ENCODE data around the gene FOXD4. TPM values are rescaled to one million over a fixed set of nuclear protein-coding genes. Genes with fewer than 3 reads are reported as not detected.
"Not testable (repeated sequence)": the region's sequence is repeated elsewhere in the genome, so short reads cannot be mapped to it uniquely, and the experiment has no call there.

FOXD4 gene
- 0.25 TPM in 1 of 2 replicates, not detected in the other for total RNA-seq (2021; fragmentation: NEBNext Ultra II Directional; extraction: Animal tissue kit (Norgen Biotek cat#: 25700))
- 0.03 and 0.08 TPM in 2 replicates for polyA plus RNA-seq (2011; rRNA removed)
- polyA plus RNA-seq (2011; cell fraction: cytosol; rRNA removed) = 0.04 TPM
- 0.10 TPM for polyA plus RNA-seq (2011; cell fraction: nucleus; rRNA removed)
- 0.23 TPM in 1 of 4 replicates, not detected in the others for polyA plus RNA-seq (2012, experiment 1 of 2)
- not detected for polyA plus RNA-seq (2012, experiment 2 of 2)
- polyA plus RNA-seq (2013, experiment 1 of 2) = not detected
- 0.04 TPM for polyA plus RNA-seq (2013, experiment 2 of 2)
- polyA minus RNA-seq (2011; rRNA and poly(A)+ RNA removed) = not detected in 2 replicates
- not detected for polyA minus RNA-seq (2011; cell fraction: cytosol; rRNA and poly(A)+ RNA removed)
- not detected for polyA minus RNA-seq (2011; cell fraction: nucleus; rRNA and poly(A)+ RNA removed)
- long read RNA-seq, experiment 1 = 0 reads
- long read RNA-seq, experiment 2 = 0 reads

DNA sequence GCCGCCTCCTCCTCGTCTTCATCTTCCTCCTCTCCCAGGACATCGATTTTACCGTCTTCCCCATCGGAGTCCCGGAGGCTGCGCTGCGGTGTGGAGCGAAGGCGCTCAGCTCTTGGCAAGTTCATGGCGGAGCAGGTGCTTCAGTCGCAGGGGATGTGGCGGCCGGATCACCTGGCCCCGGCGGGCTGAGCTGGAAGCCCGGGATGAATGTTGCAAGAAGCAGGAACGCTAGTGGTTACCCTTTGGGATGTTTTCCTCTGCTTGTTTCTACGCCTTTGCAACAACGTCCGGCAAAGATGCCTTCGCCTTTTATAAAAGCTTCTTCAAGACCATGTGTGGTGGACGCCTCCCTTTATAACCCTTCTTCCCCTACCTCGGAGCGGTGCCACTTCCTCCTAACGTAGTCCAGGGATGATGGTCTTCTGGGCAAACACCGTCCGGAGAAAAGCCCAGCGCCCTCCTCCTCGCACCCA lies at the start of gene FOXD4:
TSS of gene FOXD4 (minus strand) at position 423 of the 473 bp plus-strand sequence. CDS start at position 125, 298 bp downstream.
- H3K27ac ChIP-seq (ENCODE audit: low read depth, low read length); H3K4ac ChIP-seq (replicated peaks; ENCODE audit: insufficient read length, low read depth, low read length); H4K91ac ChIP-seq (replicated peaks; ENCODE audit: insufficient read length, low read length); H3K79me1 ChIP-seq (ENCODE audit: low read depth, low read length); H3K9ac ChIP-seq (replicated peaks in 1 of 4; ENCODE audit: extremely low read depth in 1 of 4, low read depth in 3 of 4, low read length in 3 of 4); H2AK5ac ChIP-seq (ENCODE audit: low read depth, low read length); H4K20me1 ChIP-seq (replicated peaks in 1 of 2; ENCODE audit: control insufficient read depth in 1 of 2, insufficient read depth in 2 of 2, low read length in 2 of 2); H2AFZ ChIP-seq (ENCODE audit: low read length); H2BK20ac ChIP-seq (ENCODE audit: low read length); H4K5ac ChIP-seq (ENCODE audit: insufficient read length, low read depth, low read length); CTCF ChIA-PET (ENCODE audit: partially characterized antibody); H3K23me2 ChIP-seq (ENCODE audit: low read depth, low read length); H3K79me2 ChIP-seq (ENCODE audit: control insufficient read depth in 1 of 2, insufficient read depth in 2 of 2, low read length in 2 of 2); H4K8ac ChIP-seq (ENCODE audit: extremely low read depth, insufficient read depth, low read length); H3K4me1 ChIP-seq (replicated peaks in 1 of 4; ENCODE audit: control insufficient read depth in 3 of 4, insufficient read depth in 4 of 4, low read length in 3 of 4); FAIRE-seq; H3K9me3 ChIP-seq (ENCODE audit: insufficient read depth in 2 of 2, low read depth in 1 of 2, low read length in 1 of 2); H2BK12ac ChIP-seq (ENCODE audit: low read depth, low read length); H3K18ac ChIP-seq (ENCODE audit: extremely low read depth, low read length); POLR2A ChIA-PET (ENCODE audit: partially characterized antibody); H2BK120ac ChIP-seq (replicated peaks; ENCODE audit: low read depth, low read length); H2BK5ac ChIP-seq (ENCODE audit: low read depth, low read length); H2BK15ac ChIP-seq (ENCODE audit: low read length); H3K36me3 ChIP-seq (ENCODE audit: control insufficient read depth in 2 of 4, insufficient read depth in 4 of 4, low read length in 3 of 4); H3K56ac ChIP-seq (replicated peaks; ENCODE audit: insufficient read length, low read depth, low read length); H3K23ac ChIP-seq (ENCODE audit: insufficient read length); H3K14ac ChIP-seq (ENCODE audit: insufficient read length): not testable (repeated sequence)
- peak in 1 of 2 experiments; percentile 66 for DNase-seq (ENCODE audit: low read depth in 1 of 2, low spot score in 2 of 2)
- TF ChIP-seq KDM4A (IDR thresholded peaks at IDR 0.05; ENCODE audit: low read depth, low read length, severe bottlenecking) = peak; percentile 44
- peak; percentile 46 for TF ChIP-seq EZH2 (IDR thresholded peaks at IDR 0.05; ENCODE audit: low read depth, low read length, severe bottlenecking)
- peak; percentile 12 for TF ChIP-seq RNF2 (IDR thresholded peaks at IDR 0.05; ENCODE audit: borderline replicate concordance, low read depth, low read length, missing control alignments, poor library complexity, severe bottlenecking)
- peak; percentile 61 for TF ChIP-seq SUZ12 (IDR thresholded peaks at IDR 0.05; ENCODE audit: low read length)
- H3K27me3 ChIP-seq (replicated peaks in 1 of 4; ENCODE audit: control insufficient read depth in 3 of 4, extremely low read depth in 1 of 4, insufficient read depth in 3 of 4, low read length in 3 of 4) = peaks cover 25 to 53% (median 42%) of the 10 kb centered on the region in 4 experiments; a peak in 6 of 7 replicates
- peak within 1 kb of the TSS; percentile 14 to 52 (median 23); a peak in 6 of 8 replicates for H3K4me3 ChIP-seq (ENCODE audit: extremely low read depth in 1 of 4, insufficient read depth in 2 of 4, low read depth in 3 of 4, low read length in 4 of 4)
- H3K4me2 ChIP-seq (ENCODE audit: insufficient read depth in 1 of 2, low read depth in 2 of 2, low read length in 2 of 2) = peak within 1 kb of the TSS; percentile 71 to 75
- 5% methylated on average over 17 of the region's 30 CpGs; no CpG with 5 or more reads in 1 of the 2 experiments for WGBS, 2 experiments (ENCODE audit: extremely low coverage in 1 of 2, insufficient coverage in 1 of 2, insufficient read length in 1 of 2, insufficient replicate concordance in 2 of 2, low coverage in 1 of 2, low lambda C conversion rate in 2 of 2, missing lambda C conversion rate in 1 of 2)

Measured in H1 (cell line).